ENCODE data around the gene SPON1. TPM values are rescaled to one million over a fixed set of nuclear protein-coding genes. Genes with fewer than 3 reads are reported as not detected.

The SPON1 gene
- total RNA-seq, 1 donor from 2014 or later: 22.4 TPM

DNA sequence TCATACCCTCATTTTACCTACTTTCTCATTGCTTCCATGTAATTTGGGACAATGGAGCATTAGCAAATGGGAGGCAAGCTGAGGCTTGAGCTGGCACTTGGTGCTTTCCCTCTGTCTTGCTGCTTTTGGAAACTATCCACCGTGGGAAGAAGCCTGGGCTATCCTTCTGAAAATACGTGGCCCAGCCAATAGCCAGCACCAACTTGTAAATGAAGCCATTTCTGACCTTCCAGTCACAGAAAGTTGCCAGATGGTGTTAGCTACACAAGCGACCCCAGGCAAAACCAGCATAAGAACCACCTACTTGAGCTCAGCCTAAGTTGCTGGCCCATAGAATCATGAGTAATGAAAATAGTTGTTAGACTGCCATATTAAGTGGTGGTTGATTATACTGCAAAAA, 18.5 kb upstream of the SPON1 start:
- TF ChIP-seq CTCF (conservative IDR thresholded peaks at IDR 0.05; ENCODE audit: low read depth, low read length): no peak
- H3K4me3 ChIP-seq (ENCODE audit: low read depth, low read length): no peak overlapping the region
- DNase-seq (ENCODE audit: low read depth): no peak

DNA sequence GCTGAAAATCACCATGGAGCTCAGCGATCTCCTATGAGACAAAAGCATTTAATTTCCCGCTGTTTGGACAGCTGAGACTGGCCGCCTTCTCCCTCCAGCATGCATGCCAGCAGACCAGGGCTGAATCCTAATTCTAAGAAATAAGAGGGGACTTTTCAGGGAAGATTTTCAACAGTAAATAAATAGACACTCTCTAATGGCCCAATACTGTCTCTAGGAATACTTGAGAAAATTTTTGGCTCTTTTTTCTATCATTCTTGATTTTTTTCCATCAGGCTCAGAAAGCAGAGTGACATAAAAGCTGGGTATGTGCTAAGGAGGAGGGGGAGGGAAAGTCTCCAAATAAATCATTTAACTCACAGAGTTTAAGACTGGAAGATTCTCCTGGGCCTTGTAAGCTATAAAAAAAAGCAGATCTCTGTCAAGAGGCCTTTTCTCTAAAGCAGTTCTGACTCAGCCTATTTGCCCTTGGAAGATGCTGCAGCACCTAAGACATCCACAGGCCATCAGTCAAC, 17.6 kb upstream of the SPON1 start:
- H3K4me3 ChIP-seq (ENCODE audit: low read depth, low read length): no peak overlapping the region
- no peak for DNase-seq (ENCODE audit: low read depth)
- TF ChIP-seq CTCF (conservative IDR thresholded peaks at IDR 0.05; ENCODE audit: low read depth, low read length): no peak

DNA sequence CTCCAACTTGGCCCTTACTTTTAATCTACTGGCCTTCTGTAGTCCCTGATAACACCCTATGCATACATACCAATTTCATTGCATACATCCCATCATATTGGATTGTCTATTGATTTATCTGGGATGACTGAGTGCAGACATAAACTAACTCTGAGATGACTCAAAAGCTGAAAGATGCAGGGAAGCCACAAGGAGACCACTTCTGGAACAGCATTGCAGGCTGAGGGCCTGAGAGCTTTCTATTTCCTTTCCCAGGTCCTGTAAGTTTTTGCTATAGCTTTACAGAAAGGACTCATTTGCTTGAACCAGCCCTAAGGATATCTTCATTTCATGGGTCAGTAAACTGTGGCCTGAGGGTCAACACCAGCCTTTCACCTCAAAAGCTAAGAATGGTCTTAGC, 15.1 kb upstream of the SPON1 start:
- no peak for DNase-seq (ENCODE audit: low read depth)
- TF ChIP-seq CTCF (conservative IDR thresholded peaks at IDR 0.05; ENCODE audit: low read depth, low read length): no peak
- H3K4me3 ChIP-seq (ENCODE audit: low read depth, low read length): no peak overlapping the region

GRCh38 chr11:13949876-13950275, 12.6 kb upstream of the SPON1 start:
- TF ChIP-seq CTCF (conservative IDR thresholded peaks at IDR 0.05; ENCODE audit: low read depth, low read length): peak; percentile 23
- no peak overlapping the region for H3K4me3 ChIP-seq (ENCODE audit: low read depth, low read length)
- DNase-seq (ENCODE audit: low read depth): no peak

DNA sequence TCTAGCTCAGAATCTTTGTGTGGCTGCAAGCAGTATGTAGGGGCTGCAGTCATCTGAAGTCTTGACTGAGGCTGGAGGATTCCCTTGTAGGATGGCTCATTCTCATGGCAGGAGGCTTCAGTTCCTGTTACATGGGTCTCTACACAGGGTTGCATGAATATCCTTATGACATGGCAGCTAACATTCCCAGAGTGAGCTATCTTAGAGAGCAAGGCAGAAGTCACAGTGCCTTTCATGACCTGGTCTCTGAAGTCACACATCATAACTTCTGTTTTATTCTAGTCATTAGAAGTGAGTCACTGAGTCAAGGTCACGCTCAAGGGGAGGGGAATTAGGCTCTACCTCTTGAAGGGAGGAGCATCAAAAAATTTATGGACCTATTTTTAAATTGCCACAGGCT, 10.3 kb upstream of the SPON1 start:
- TF ChIP-seq CTCF (conservative IDR thresholded peaks at IDR 0.05; ENCODE audit: low read depth, low read length): no peak
- no peak for DNase-seq (ENCODE audit: low read depth)
- H3K4me3 ChIP-seq (ENCODE audit: low read depth, low read length): no peak overlapping the region

- H3K4me3 ChIP-seq (ENCODE audit: low read depth, low read length): no peak overlapping the region
- TF ChIP-seq CTCF (conservative IDR thresholded peaks at IDR 0.05; ENCODE audit: low read depth, low read length): no peak
- DNase-seq (ENCODE audit: low read depth): no peak
Observed at GRCh38 chr11:13952668-13953067, 9.9 kb upstream of the SPON1 start.

DNA sequence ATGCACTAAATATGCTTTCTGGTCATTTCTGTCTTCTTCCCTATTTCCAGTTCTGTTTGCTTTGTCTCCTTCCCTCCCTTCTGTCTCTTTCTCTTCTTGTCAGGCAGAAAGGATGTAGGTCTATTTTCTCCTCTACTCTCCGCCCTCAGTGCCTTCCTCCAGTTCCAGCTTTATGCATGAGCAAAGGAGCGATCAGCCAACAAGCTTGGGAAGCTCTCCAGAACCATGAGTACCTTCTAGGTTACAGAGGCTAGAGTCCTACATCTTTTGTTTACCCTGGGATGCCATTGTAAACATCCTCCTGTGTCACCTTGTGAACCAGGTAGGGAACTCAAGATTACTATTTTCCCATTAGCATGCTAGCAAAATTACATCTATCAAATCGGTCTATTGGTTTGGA, 7.9 kb upstream of the SPON1 start:
- TF ChIP-seq CTCF (conservative IDR thresholded peaks at IDR 0.05; ENCODE audit: low read depth, low read length): no peak
- H3K4me3 ChIP-seq (ENCODE audit: low read depth, low read length): no peak overlapping the region
- DNase-seq (ENCODE audit: low read depth): no peak

Data from epithelial cell of proximal tubule (primary cell).